Measurements from ENCODE around the gene EQTN.

Gene EQTN

DNA sequence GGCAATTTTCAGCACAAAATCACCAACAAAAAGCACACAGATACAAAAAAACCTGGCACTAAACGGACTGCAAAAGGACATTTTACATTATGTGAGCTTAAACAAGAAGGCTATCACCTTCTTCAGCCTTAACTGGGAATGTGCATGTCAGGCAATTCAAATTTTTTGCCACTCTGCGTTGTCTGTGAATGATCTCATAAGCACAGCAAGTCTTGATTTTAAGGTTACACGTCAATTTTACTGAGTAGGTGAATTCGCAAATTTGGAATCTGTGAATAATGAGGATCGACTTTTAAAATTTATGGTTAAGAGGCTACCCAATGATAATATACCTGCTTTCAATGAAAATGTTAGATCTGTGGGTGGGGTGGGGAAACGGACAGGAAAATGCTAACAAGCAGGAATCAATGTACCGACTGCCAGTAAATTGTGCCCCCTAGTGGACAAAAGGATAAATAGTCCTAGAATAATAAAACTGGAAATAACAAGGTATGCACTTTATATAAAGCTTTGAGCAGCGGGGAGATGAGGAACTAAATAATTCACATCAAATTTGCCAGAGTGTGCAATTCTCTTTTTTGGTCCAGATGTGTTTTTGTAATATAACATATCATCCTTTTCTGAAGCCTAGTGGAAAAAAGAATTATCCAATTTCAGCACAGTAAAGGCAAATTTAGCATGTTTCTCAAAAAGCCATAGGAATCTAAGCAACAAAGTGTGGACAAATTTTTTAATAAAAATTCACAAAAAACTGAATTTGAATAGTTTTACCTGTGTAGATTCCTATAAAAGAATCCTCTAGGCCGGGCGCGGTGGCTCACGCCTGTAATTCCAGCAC is 20.5 kb downstream of the EQTN start:
- TF ChIP-seq GATA2 (IDR thresholded peaks at IDR 0.05; ENCODE audit: low read depth, low read length) = no peak
- no peak for TF ChIP-seq GATA3 (IDR thresholded peaks at IDR 0.05; ENCODE audit: low read depth, low read length)

GRCh38 chr9:27273186-27273585 is 23.8 kb downstream of the EQTN start:
- TF ChIP-seq GATA2 (IDR thresholded peaks at IDR 0.05; ENCODE audit: low read depth, low read length) (no peak), GATA3 (IDR thresholded peaks at IDR 0.05; ENCODE audit: low read depth, low read length) (no peak)

DNA sequence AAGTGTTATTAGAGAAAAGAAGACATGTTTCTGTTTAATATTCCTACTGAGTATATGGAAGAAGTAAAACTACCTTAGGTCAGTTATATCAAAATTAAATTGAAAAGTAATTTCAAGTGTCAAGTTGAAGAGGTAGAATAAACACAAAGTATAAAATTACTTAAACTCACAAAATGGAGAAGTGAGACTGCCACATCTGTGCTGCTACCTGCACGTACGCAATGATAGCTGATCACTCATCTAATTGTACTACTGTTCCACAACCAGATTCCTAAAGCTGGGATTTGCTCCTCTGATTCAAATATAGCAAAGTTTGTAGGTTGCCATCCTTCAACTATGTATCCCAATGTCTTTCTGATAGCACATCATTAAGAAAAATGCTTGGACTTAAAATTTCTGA is 24.8 kb downstream of the EQTN start:
- TF ChIP-seq GATA2 (IDR thresholded peaks at IDR 0.05; ENCODE audit: low read depth, low read length) (no peak), GATA3 (IDR thresholded peaks at IDR 0.05; ENCODE audit: low read depth, low read length) (no peak)

DNA sequence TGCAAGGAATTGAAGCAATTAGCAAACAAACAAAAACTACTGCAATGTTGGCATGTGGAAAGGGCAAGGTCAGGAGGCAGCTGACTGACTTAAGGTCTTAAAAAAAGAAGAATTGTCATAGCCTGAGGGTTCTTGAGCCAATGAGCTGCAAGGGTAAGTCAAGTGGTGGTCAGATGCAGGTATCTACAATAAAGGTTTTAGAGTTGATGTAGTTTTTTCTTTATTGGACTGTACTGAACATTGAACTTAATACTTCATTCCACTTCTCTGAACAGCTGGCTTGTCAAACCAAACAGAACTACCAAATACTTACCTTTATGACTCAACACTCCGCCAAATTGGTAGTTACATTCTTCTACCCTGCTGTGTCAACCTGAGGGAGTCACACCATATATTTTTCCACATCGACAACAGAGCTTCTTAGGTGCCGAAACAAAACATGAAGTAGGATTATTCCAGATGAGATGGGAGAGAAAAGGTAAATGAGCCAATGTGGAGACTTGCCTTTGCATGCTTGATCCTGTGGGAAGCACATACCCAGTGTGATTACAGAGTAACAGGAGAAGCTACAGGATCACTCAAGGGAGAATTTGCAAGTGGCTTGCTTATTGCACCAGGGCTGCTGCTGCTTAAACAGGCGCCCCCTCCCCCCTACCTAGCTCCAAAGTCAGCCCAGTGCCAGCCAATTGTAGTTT is 35.3 kb downstream of the EQTN start:
- TF ChIP-seq GATA3 (IDR thresholded peaks at IDR 0.05; ENCODE audit: low read depth, low read length) (no peak), GATA2 (IDR thresholded peaks at IDR 0.05; ENCODE audit: low read depth, low read length) (no peak)

DNA sequence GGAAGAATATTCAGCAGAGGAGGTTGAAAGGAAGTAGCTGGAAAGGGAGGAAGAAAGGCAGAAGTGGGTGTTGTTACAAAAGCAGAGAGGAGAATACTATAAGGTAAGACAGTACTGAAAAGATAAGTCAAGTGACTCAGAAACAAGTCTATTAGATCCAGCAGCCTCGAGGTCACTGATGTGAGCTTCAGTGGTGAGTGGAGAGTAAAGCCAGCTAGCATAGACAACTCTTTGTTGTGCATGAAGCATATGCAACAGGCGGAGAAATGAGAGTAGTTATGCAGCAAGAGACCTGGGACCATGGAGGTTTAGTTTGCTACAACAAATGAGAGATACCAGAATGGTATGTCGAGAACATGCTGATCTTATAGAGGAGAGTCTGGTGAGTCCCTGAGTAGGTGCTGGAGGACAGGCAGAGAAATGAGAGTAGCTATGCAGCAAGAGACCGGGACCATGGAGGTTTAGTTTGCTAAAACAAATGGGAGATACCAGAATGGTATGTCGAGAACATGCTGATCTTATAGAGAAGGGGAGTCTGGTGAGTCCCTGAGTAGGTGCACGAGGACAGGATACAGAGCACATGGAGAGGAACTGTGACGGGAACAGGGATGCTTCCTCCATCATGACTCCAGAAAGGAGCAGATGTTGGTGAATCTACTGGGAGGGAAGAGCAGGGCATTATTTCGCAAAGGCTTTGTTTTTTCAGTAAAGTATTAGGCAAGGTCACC is 36.0 kb downstream of the EQTN start:
- TF ChIP-seq GATA2 (IDR thresholded peaks at IDR 0.05; ENCODE audit: low read depth, low read length) = no peak
- no peak for TF ChIP-seq GATA3 (IDR thresholded peaks at IDR 0.05; ENCODE audit: low read depth, low read length)

- no peak for TF ChIP-seq GATA3 (IDR thresholded peaks at IDR 0.05; ENCODE audit: low read depth, low read length)
- no peak for TF ChIP-seq GATA2 (IDR thresholded peaks at IDR 0.05; ENCODE audit: low read depth, low read length)
These were observed 38.3 kb downstream of the EQTN start for GRCh38 chr9:27258662-27259061.

GRCh38 chr9:27248702-27249101 is 48.2 kb downstream of the EQTN start:
- TF ChIP-seq GATA2 (IDR thresholded peaks at IDR 0.05; ENCODE audit: low read depth, low read length) = no peak
- no peak for TF ChIP-seq GATA3 (IDR thresholded peaks at IDR 0.05; ENCODE audit: low read depth, low read length)

DNA sequence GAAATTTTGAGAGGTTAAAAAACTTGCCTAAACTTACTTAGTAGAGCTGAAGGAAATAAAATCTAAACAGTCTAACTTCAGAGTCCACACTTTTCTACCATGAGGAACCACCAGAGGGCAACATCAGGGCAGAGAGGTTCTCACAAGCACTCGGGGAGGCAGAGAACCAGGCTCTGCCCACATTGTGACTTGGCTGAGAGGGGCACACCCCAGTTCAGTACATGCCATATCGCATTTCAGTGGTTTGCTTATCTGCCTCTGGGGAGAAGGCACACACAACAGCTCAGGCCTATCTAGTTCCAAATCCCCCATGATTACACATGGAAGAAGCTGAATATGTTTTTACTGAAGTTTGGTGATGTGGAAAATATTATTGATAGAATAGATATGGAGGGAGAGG is 49.2 kb downstream of the EQTN start:
- TF ChIP-seq GATA2 (IDR thresholded peaks at IDR 0.05; ENCODE audit: low read depth, low read length) (no peak), GATA3 (IDR thresholded peaks at IDR 0.05; ENCODE audit: low read depth, low read length) (no peak)
